GM23248 (cell line): ENCODE results near the gene NEDD4L.

ENCODE experiments used
- EZH2 ChIP-seq: fragments of 200-600 bp; sonication (generic); IDR thresholded peaks from 2 replicates; pipeline ENCODE4 v1.6.1; 2018; ENCODE audit warnings: antibody characterized with exemption, mild to moderate bottlenecking; ENCODE audit not compliant: insufficient read depth, poor library complexity, severe bottlenecking
- EZH2phosphoT487 ChIP-seq: fragments of 200-600 bp; sonication (generic); IDR thresholded peaks from 2 replicates; pipeline ENCODE4 v1.6.1; 2018; ENCODE audit warnings: antibody characterized with exemption, moderate library complexity, mild to moderate bottlenecking, low read depth; ENCODE audit not compliant: insufficient read depth

DNA sequence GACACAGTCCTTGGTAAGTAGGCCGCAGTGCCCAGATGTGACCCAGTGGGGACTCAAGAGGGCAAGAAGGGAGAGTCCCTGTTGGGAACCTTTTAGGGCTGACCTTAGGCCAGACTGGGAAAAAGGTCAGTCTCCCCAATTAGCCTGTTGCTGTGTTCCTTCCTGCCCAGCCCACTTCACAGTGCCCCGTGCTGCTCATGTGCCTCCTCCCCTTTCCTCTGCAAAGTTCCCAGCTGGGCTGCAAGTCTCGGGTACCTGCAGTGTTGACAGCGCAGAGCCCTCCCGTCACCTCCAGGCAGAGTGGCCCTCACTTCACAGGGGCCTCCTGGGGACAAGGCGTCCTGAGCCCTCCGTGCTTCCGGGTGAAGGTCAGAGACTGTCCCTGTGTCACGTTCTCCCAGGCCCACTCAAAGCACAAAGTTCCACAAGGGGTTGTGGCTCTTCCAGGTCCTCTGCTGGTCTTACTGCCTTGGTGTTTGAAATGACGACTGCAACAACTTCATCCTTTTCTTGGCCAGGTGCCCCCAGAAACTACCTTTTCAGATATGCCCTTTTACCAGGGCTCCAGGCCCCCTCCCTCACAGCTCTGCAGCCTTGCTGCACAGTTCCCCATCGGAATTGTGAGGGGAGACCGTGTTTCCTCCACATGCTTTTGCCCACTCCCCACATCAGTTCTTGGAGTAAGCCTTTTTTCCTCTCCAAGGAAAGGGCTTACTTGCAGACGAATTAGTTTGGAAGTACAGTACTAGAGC, 359.1 kb downstream of the NEDD4L start:
- no peak for TF ChIP-seq EZH2
- no peak for TF ChIP-seq EZH2phosphoT487
